ENCODE results near the gene NCAN.

- no peak for TF ChIP-seq CTCF (IDR thresholded peaks at IDR 0.05; ENCODE audit: low read depth, low read length)
- no peak for TF ChIP-seq MAX (IDR thresholded peaks at IDR 0.05; ENCODE audit: low read depth, low read length)
- TF ChIP-seq POLR2A (IDR thresholded peaks at IDR 0.05; ENCODE audit: extremely low read depth, insufficient read length), result no peak
- TF ChIP-seq MYC (IDR thresholded peaks at IDR 0.05; ENCODE audit: low read depth, low read length), result no peak
Measured at GRCh38 chr19:19268453-19269385, 57.0 kb downstream of the NCAN start.

All from NB4 (cell line).